Liver (tissue), 9 donors: Measurements from ENCODE around the gene CBX4. TPM values are rescaled to one million over a fixed set of nuclear protein-coding genes. Genes with fewer than 3 reads are reported as not detected.

ENCODE experiments used
- DNase-seq: peaks from one replicate; pipeline ENCODE4 v3.0.0-alpha.2; 2017; ENCODE audit warnings: low spot score
- H3K27ac ChIP-seq, 2 donors: one replicate each; pipeline ENCODE4 v1.7.0; 2013; ENCODE audit warnings: inconsistent platforms in 2 of 2, low read length in 2 of 2, control low read depth in 1 of 2, low read depth in 1 of 2, mild to moderate bottlenecking in 1 of 2
- H3K27me3 ChIP-seq, 4 donors: one replicate each; pipeline versions ENCODE4 v1.6.1 to v1.7.0; 2013; ENCODE audit warnings: low read length in 3 of 4, inconsistent platforms in 1 of 4, mild to moderate bottlenecking in 1 of 4, moderate library complexity in 1 of 4; ENCODE audit not compliant: control insufficient read depth in 4 of 4, insufficient read depth in 4 of 4
- H3K36me3 ChIP-seq, 4 donors: one replicate each; pipeline versions ENCODE4 v1.6.1 to v1.7.0; 2013; ENCODE audit warnings: low read length in 3 of 4, mild to moderate bottlenecking in 3 of 4, low read depth in 1 of 4, moderate library complexity in 1 of 4; ENCODE audit not compliant: control insufficient read depth in 4 of 4, insufficient read depth in 3 of 4
- H3K4me1 ChIP-seq, 4 donors: one replicate each; pipeline versions ENCODE4 v1.6.1 to v1.7.0; 2013; ENCODE audit warnings: low read length in 3 of 4, mild to moderate bottlenecking in 3 of 4, moderate library complexity in 1 of 4; ENCODE audit not compliant: control insufficient read depth in 4 of 4, insufficient read depth in 4 of 4
- H3K4me3 ChIP-seq, 3 donors: one replicate each; pipeline versions ENCODE4 v1.6.1 to v1.7.0; 2013; ENCODE audit warnings: low read length in 3 of 3, control low read depth in 1 of 3, low read depth in 1 of 3, mild to moderate bottlenecking in 1 of 3
- H3K9ac ChIP-seq, 2 donors: one replicate each; pipeline ENCODE4 v1.7.0; 2013; ENCODE audit warnings: low read length in 2 of 2, mild to moderate bottlenecking in 2 of 2, moderate library complexity in 2 of 2, control low read depth in 1 of 2, low read depth in 1 of 2
- H3K9me3 ChIP-seq, 4 donors: one replicate each; pipeline versions ENCODE4 v1.6.1 to v1.7.0; 2013; ENCODE audit warnings: low read length in 3 of 4; ENCODE audit not compliant: control insufficient read depth in 4 of 4
- ATF3 ChIP-seq: IDR thresholded peaks from 2 replicates; pipeline ENCODE4 v1.6.1; 2016; ENCODE audit warnings: antibody characterized with exemption
- CTCF ChIP-seq: fragments of 150-350 bp; IDR thresholded peaks from 2 replicates; pipeline ENCODE4 v1.5.1; 2017; ENCODE audit warnings: improper control_type of control experiment, low read depth, low read length; ENCODE audit not compliant: missing input control
- EGR1 ChIP-seq, 2 donors: IDR thresholded peaks; 2 replicates each; pipeline ENCODE4 v1.6.1; 2016 to 2018; ENCODE audit warnings: antibody characterized with exemption in 2 of 2, low read depth in 2 of 2
- FOXA1 ChIP-seq: IDR thresholded peaks from 2 replicates; pipeline ENCODE4 v1.6.1; 2016; ENCODE audit warnings: antibody characterized with exemption
- FOXA2 ChIP-seq: IDR thresholded peaks from 2 replicates; pipeline ENCODE4 v1.6.1; 2016; ENCODE audit warnings: antibody characterized with exemption
- GABPA ChIP-seq, 2 donors: IDR thresholded peaks in 1 of 2; conservative IDR thresholded peaks in 1 of 2; 2 replicates each; pipeline ENCODE4 v1.6.1; 2016; ENCODE audit warnings: antibody characterized with exemption in 2 of 2, mild to moderate bottlenecking in 1 of 2, moderate library complexity in 1 of 2
- HNF4A ChIP-seq, 2 donors: conservative IDR thresholded peaks; 2 replicates each; pipeline ENCODE4 v1.6.1; 2016; ENCODE audit warnings: antibody characterized with exemption in 2 of 2, mild to moderate bottlenecking in 2 of 2
- HNF4G ChIP-seq: IDR thresholded peaks from 2 replicates; pipeline ENCODE4 v1.6.1; 2016; ENCODE audit warnings: antibody characterized with exemption
- JUND ChIP-seq, 2 donors: IDR thresholded peaks; 2 replicates each; pipeline ENCODE4 v1.6.1; 2016; ENCODE audit warnings: antibody characterized with exemption in 2 of 2
- MAX ChIP-seq: IDR thresholded peaks from 2 replicates; pipeline ENCODE4 v1.6.1; 2016; ENCODE audit warnings: antibody characterized with exemption
- NR2F2 ChIP-seq: IDR thresholded peaks from 2 replicates; pipeline ENCODE4 v1.6.1; 2016; ENCODE audit warnings: antibody characterized with exemption
- RAD21 ChIP-seq, 2 donors: IDR thresholded peaks; 2 replicates each; pipeline ENCODE4 v1.6.1; 2016; ENCODE audit warnings: antibody characterized with exemption in 2 of 2, mild to moderate bottlenecking in 2 of 2
- RXRA ChIP-seq, 2 donors: IDR thresholded peaks; 2 replicates each; pipeline ENCODE4 v1.6.1; 2017 to 2018; ENCODE audit warnings: antibody characterized with exemption in 2 of 2, mild to moderate bottlenecking in 1 of 2
- SP1 ChIP-seq: IDR thresholded peaks from 2 replicates; pipeline ENCODE4 v1.6.1; 2018; ENCODE audit warnings: antibody characterized with exemption, mild to moderate bottlenecking
- TAF1 ChIP-seq: conservative IDR thresholded peaks from 2 replicates; pipeline ENCODE4 v1.6.1; 2016; ENCODE audit warnings: antibody characterized with exemption, mild to moderate bottlenecking
- YY1 ChIP-seq: IDR thresholded peaks from 2 replicates; pipeline ENCODE4 v1.6.1; 2016; ENCODE audit warnings: antibody characterized with exemption, mild to moderate bottlenecking
- ZBTB33 ChIP-seq: IDR thresholded peaks from 2 replicates; pipeline ENCODE4 v1.6.1; 2016; ENCODE audit warnings: antibody characterized with exemption
- WGBS: extraction: QIAGEN DNeasy Blood & Tissue Kit; methylation state at CpG from one replicate; pipeline ENCODE4 v1.1.7; 2013; 5-methylcytosine and 5-hydroxymethylcytosine counted together
- polyA plus RNA-seq, 2 donors: library from polyadenylated mRNA; stranded (reverse) in 1 of 2; unstranded in 1 of 2; fragments of 200-250 nt in 1 of 2; fragments of >200 nt in 1 of 2; fragmentation: Nextera tagmentation in 1 of 2; extraction: Ambion mirVana in 1 of 2; gene quantifications; one replicate each; pipeline versions ENCODE4 v1.2.1 to v1.2.3, GENCODE V29; 2013 to 2015
- total RNA-seq, 2 donors: library from RNA; depleted of rRNA; stranded (reverse); fragments of >200 nt; gene quantifications; one replicate each; pipeline ENCODE4 v1.2.3, GENCODE V29; 2014
- TF ChIP-seq, protein P1 (sequence below): IDR thresholded peaks from 2 replicates; pipeline ENCODE4 v1.6.1; 2016; ENCODE audit warnings: antibody characterized with exemption, mild to moderate bottlenecking
- donor health status: healthy.
- donor health status: healthy.
- donor health status: healthy.
- donor health status: healthy.
- donor health status: healthy.

CBX4 gene
- total and polyA plus RNA-seq, 4 donors: 4.8 to 8.9 (median 6.3) TPM

- Histone ChIP-seq H3K9me3 (no peaks in the 10 kb centered on the region), H3K27me3 (no peaks in the 10 kb centered on the region)
- 4% methylated on average over 55 of the region's 55 CpGs for WGBS
Observed at GRCh38 chr17:79841369-79842135, 2.3 kb upstream of the CBX4 start.

More at GRCh38 chr17:79841369-79842135, 2.3 kb upstream of the CBX4 start:
- Histone ChIP-seq H3K4me1 (peaks cover 23 to 72% (median 41%) of the 10 kb centered on the region in 4 donors), H3K4me3 (no peak overlapping the region), H3K36me3 (no peaks in the 10 kb centered on the region), H3K9ac (no peak overlapping the region), H3K27ac (no peak overlapping the region)
- no peak for DNase-seq
- TF ChIP-seq NR2F2 (no peak), RAD21 (IDR thresholded peaks at IDR 0.05) (no peak), EGR1 (IDR thresholded peaks at IDR 0.05; ENCODE audit: low read depth in 2 of 2) (no peak), RXRA (IDR thresholded peaks at IDR 0.05) (no peak), HNF4G (no peak), TAF1 (no peak), SP1 (no peak), HNF4A (conservative IDR thresholded peaks at IDR 0.05) (no peak), FOXA1 (no peak), CTCF (no peak), YY1 (no peak), ATF3 (no peak), ZBTB33 (no peak), MAX (no peak), GABPA (IDR thresholded peaks at IDR 0.05 in 1 of 2, conservative IDR thresholded peaks at IDR 0.05 in 1 of 2) (no peak), JUND (IDR thresholded peaks at IDR 0.05) (no peak), FOXA2 (no peak)
- TF ChIP-seq, protein P1, sequence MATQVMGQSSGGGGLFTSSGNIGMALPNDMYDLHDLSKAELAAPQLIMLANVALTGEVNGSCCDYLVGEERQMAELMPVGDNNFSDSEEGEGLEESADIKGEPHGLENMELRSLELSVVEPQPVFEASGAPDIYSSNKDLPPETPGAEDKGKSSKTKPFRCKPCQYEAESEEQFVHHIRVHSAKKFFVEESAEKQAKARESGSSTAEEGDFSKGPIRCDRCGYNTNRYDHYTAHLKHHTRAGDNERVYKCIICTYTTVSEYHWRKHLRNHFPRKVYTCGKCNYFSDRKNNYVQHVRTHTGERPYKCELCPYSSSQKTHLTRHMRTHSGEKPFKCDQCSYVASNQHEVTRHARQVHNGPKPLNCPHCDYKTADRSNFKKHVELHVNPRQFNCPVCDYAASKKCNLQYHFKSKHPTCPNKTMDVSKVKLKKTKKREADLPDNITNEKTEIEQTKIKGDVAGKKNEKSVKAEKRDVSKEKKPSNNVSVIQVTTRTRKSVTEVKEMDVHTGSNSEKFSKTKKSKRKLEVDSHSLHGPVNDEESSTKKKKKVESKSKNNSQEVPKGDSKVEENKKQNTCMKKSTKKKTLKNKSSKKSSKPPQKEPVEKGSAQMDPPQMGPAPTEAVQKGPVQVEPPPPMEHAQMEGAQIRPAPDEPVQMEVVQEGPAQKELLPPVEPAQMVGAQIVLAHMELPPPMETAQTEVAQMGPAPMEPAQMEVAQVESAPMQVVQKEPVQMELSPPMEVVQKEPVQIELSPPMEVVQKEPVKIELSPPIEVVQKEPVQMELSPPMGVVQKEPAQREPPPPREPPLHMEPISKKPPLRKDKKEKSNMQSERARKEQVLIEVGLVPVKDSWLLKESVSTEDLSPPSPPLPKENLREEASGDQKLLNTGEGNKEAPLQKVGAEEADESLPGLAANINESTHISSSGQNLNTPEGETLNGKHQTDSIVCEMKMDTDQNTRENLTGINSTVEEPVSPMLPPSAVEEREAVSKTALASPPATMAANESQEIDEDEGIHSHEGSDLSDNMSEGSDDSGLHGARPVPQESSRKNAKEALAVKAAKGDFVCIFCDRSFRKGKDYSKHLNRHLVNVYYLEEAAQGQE: no peak
